ENCODE measurements around the gene LANCL2.
A peak's percentile ranks its signal among the peaks of the same experiment; 100 is the strongest.

LANCL2 gene

GRCh38 chr7:55339033-55340000, 25.8 kb upstream of the LANCL2 start:
- H3K27me3 ChIP-seq (ENCODE audit: control insufficient read depth in 3 of 3, insufficient read depth in 3 of 3, low read depth in 1 of 3, low read length in 3 of 3) = no peaks in the 10 kb centered on the region
- no peak overlapping the region for H2BK15ac ChIP-seq (ENCODE audit: low read length)
- H3K4ac ChIP-seq (ENCODE audit: low read length) = no peak overlapping the region
- no peak overlapping the region for H2AK5ac ChIP-seq (ENCODE audit: low read depth, low read length)
- no peaks in the 10 kb centered on the region for H3K4me1 ChIP-seq (ENCODE audit: control insufficient read depth in 2 of 2, insufficient read depth in 1 of 2, low read depth in 1 of 2, low read length in 2 of 2)
- no CpG with 5 or more reads among the region's 8 CpGs for WGBS, 2 donors (ENCODE audit: extremely low coverage in 2 of 2, insufficient read length in 2 of 2, insufficient replicate concordance in 1 of 2)
- no peak overlapping the region for H3K27ac ChIP-seq (replicated peaks; ENCODE audit: low read length)
- no peak overlapping the region for H4K8ac ChIP-seq (ENCODE audit: low read depth, low read length)
- H3K4me3 ChIP-seq (ENCODE audit: low read length in 2 of 2) = no peak overlapping the region
- H2BK5ac ChIP-seq (ENCODE audit: low read length) = no peak overlapping the region
- H2BK12ac ChIP-seq (ENCODE audit: low read length) = no peak overlapping the region
- H3K9ac ChIP-seq (ENCODE audit: low read depth, low read length, poor library complexity) = no peak overlapping the region
- no peak overlapping the region for H2BK120ac ChIP-seq (ENCODE audit: low read depth, low read length)
- no peaks in the 10 kb centered on the region for H3K36me3 ChIP-seq (replicated peaks in 1 of 2; ENCODE audit: control insufficient read depth in 2 of 2, insufficient read depth in 2 of 2, low read length in 2 of 2)
- no peak overlapping the region for H3K23ac ChIP-seq (ENCODE audit: low read depth, low read length, poor library complexity)
- H3K4me2 ChIP-seq (ENCODE audit: insufficient read depth, low read length, poor library complexity, severe bottlenecking) = no peak overlapping the region
- no peak for DNase-seq (ENCODE audit: low spot score)
- H3K14ac ChIP-seq (ENCODE audit: low read length) = no peak overlapping the region
- H3K18ac ChIP-seq (ENCODE audit: low read length) = no peak overlapping the region
- no peak overlapping the region for H2AFZ ChIP-seq (ENCODE audit: low read length)
- H3K9me3 ChIP-seq (replicated peaks in 1 of 2; ENCODE audit: control insufficient read depth in 2 of 2, insufficient read depth in 1 of 2, low read depth in 1 of 2, low read length in 2 of 2) = no peaks in the 10 kb centered on the region
- H4K91ac ChIP-seq (ENCODE audit: low read depth, low read length, poor library complexity) = no peak overlapping the region
- H3K79me1 ChIP-seq (ENCODE audit: low read depth, low read length) = no peaks in the 10 kb centered on the region

GRCh38 chr7:55342216-55342871, 22.8 kb upstream of the LANCL2 start:
- Histone ChIP-seq H2AFZ (ENCODE audit: low read length) (no peak overlapping the region), H3K4me2 (ENCODE audit: insufficient read depth, low read length, poor library complexity, severe bottlenecking) (no peak overlapping the region), H3K18ac (ENCODE audit: low read length) (peak overlapping the region; percentile 57), H3K27me3 (ENCODE audit: control insufficient read depth in 3 of 3, insufficient read depth in 3 of 3, low read depth in 1 of 3, low read length in 3 of 3) (no peaks in the 10 kb centered on the region), H3K79me1 (ENCODE audit: low read depth, low read length) (no peaks in the 10 kb centered on the region), H4K8ac (ENCODE audit: low read depth, low read length) (no peak overlapping the region), H3K27ac (replicated peaks; ENCODE audit: low read length) (no peak overlapping the region), H3K4me3 (ENCODE audit: low read length in 2 of 2) (no peak overlapping the region), H3K14ac (ENCODE audit: low read length) (peak overlapping the region; percentile 56), H4K91ac (ENCODE audit: low read depth, low read length, poor library complexity) (no peak overlapping the region), H2BK120ac (ENCODE audit: low read depth, low read length) (no peak overlapping the region), H2BK5ac (ENCODE audit: low read length) (no peak overlapping the region), H3K4me1 (ENCODE audit: control insufficient read depth in 2 of 2, insufficient read depth in 1 of 2, low read depth in 1 of 2, low read length in 2 of 2) (no peaks in the 10 kb centered on the region), H3K36me3 (replicated peaks in 1 of 2; ENCODE audit: control insufficient read depth in 2 of 2, insufficient read depth in 2 of 2, low read length in 2 of 2) (no peaks in the 10 kb centered on the region), H2BK15ac (ENCODE audit: low read length) (no peak overlapping the region), H2AK5ac (ENCODE audit: low read depth, low read length) (no peak overlapping the region), H3K9me3 (replicated peaks in 1 of 2; ENCODE audit: control insufficient read depth in 2 of 2, insufficient read depth in 1 of 2, low read depth in 1 of 2, low read length in 2 of 2) (no peaks in the 10 kb centered on the region), H2BK12ac (ENCODE audit: low read length) (no peak overlapping the region), H3K9ac (ENCODE audit: low read depth, low read length, poor library complexity) (no peak overlapping the region), H3K4ac (ENCODE audit: low read length) (no peak overlapping the region), H3K23ac (ENCODE audit: low read depth, low read length, poor library complexity) (no peak overlapping the region)
- no peak for DNase-seq (ENCODE audit: low spot score)
- WGBS, 2 donors (ENCODE audit: extremely low coverage in 2 of 2, insufficient read length in 2 of 2, insufficient replicate concordance in 1 of 2) = no CpG with 5 or more reads among the region's 27 CpGs

- Histone ChIP-seq H3K4me3 (ENCODE audit: low read length in 2 of 2) (no peak overlapping the region), H3K9ac (ENCODE audit: low read depth, low read length, poor library complexity) (no peak overlapping the region), H3K4me2 (ENCODE audit: insufficient read depth, low read length, poor library complexity, severe bottlenecking) (no peak overlapping the region), H2BK15ac (ENCODE audit: low read length) (no peak overlapping the region), H3K4ac (ENCODE audit: low read length) (no peak overlapping the region), H3K18ac (ENCODE audit: low read length) (peak overlapping the region; percentile 28), H3K79me1 (ENCODE audit: low read depth, low read length) (no peaks in the 10 kb centered on the region), H2AK5ac (ENCODE audit: low read depth, low read length) (no peak overlapping the region), H4K91ac (ENCODE audit: low read depth, low read length, poor library complexity) (no peak overlapping the region), H2BK5ac (ENCODE audit: low read length) (no peak overlapping the region), H4K8ac (ENCODE audit: low read depth, low read length) (no peak overlapping the region), H3K9me3 (replicated peaks in 1 of 2; ENCODE audit: control insufficient read depth in 2 of 2, insufficient read depth in 1 of 2, low read depth in 1 of 2, low read length in 2 of 2) (no peaks in the 10 kb centered on the region), H3K27ac (replicated peaks; ENCODE audit: low read length) (no peak overlapping the region), H3K14ac (ENCODE audit: low read length) (no peak overlapping the region), H3K4me1 (ENCODE audit: control insufficient read depth in 2 of 2, insufficient read depth in 1 of 2, low read depth in 1 of 2, low read length in 2 of 2) (no peaks in the 10 kb centered on the region), H3K36me3 (replicated peaks in 1 of 2; ENCODE audit: control insufficient read depth in 2 of 2, insufficient read depth in 2 of 2, low read length in 2 of 2) (no peaks in the 10 kb centered on the region), H2AFZ (ENCODE audit: low read length) (no peak overlapping the region), H2BK12ac (ENCODE audit: low read length) (no peak overlapping the region), H3K23ac (ENCODE audit: low read depth, low read length, poor library complexity) (no peak overlapping the region), H2BK120ac (ENCODE audit: low read depth, low read length) (no peak overlapping the region), H3K27me3 (ENCODE audit: control insufficient read depth in 3 of 3, insufficient read depth in 3 of 3, low read depth in 1 of 3, low read length in 3 of 3) (no peaks in the 10 kb centered on the region)
- no peak for DNase-seq (ENCODE audit: low spot score)
- no CpG with 5 or more reads among the region's 42 CpGs for WGBS, 2 donors (ENCODE audit: extremely low coverage in 2 of 2, insufficient read length in 2 of 2, insufficient replicate concordance in 1 of 2)
Observed at GRCh38 chr7:55343002-55343781, 21.9 kb upstream of the LANCL2 start.

All from neuronal stem cell (in vitro differentiated cells).